ENCODE data around the gene SLC22A31. TPM values are rescaled to one million over a fixed set of nuclear protein-coding genes. Genes with fewer than 3 reads are reported as not detected.

SLC22A31 gene
- total and polyA plus RNA-seq, 2 donors (not counting 3 experiments of a cell fraction or from before 2014, with no cell fraction given), result 1.0 TPM; not detected in 1

DNA sequence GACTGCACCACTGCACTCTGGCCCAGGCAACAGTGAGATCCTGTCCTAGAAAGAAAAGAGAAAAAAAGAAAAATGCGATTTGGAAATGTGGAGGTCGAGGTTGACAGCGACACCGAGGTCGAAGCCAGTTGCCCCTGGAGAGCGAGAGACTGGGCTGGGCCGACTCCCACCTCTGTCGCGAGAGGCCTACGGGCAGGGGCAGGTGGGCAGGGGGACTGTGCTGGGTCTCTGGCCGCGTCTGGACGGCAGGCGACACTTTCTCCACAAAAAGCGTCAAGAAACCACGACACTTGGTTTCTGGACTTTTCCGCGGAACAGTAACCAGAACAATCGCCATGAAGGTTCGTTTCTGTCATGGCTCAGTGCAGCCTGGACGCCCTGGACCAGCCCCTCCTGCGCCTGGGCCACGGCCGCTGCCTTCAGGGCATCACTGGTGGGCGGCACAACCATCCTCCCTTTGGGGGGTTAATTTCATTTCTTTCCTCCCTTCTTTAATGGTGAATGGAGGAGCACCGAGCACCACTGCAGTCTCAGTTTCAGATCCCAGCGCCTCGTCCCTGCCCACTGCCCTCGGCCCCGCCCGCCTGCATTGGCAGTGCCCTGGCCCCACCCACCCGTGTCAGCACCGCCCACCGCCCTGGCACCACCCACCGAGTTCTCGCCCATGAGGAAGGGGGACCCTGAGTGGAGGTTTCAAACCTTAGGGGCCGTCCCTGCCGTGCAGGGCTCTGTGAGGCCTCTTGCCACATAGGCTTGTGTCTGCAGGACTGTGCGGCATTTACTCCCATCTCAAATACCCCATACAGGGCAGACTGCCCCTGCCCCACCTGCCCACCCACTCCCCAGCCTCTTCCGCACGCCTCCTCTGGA lies 47.3 kb downstream of the SLC22A31 start:
- TF ChIP-seq MYC (IDR thresholded peaks at IDR 0.05; ENCODE audit: low read depth, low read length) (no peak), JUN (IDR thresholded peaks at IDR 0.05; ENCODE audit: borderline replicate concordance, insufficient read depth, insufficient read length, low read depth) (no peak), EZH2 (IDR thresholded peaks at IDR 0.05; ENCODE audit: borderline replicate concordance, low read depth, low read length, severe bottlenecking) (no peak)
- TF ChIP-seq, protein P1, sequence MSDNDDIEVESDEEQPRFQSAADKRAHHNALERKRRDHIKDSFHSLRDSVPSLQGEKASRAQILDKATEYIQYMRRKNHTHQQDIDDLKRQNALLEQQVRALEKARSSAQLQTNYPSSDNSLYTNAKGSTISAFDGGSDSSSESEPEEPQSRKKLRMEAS (IDR thresholded peaks at IDR 0.05; ENCODE audit: insufficient read depth, insufficient read length), result no peak
- TF ChIP-seq, protein P2, sequence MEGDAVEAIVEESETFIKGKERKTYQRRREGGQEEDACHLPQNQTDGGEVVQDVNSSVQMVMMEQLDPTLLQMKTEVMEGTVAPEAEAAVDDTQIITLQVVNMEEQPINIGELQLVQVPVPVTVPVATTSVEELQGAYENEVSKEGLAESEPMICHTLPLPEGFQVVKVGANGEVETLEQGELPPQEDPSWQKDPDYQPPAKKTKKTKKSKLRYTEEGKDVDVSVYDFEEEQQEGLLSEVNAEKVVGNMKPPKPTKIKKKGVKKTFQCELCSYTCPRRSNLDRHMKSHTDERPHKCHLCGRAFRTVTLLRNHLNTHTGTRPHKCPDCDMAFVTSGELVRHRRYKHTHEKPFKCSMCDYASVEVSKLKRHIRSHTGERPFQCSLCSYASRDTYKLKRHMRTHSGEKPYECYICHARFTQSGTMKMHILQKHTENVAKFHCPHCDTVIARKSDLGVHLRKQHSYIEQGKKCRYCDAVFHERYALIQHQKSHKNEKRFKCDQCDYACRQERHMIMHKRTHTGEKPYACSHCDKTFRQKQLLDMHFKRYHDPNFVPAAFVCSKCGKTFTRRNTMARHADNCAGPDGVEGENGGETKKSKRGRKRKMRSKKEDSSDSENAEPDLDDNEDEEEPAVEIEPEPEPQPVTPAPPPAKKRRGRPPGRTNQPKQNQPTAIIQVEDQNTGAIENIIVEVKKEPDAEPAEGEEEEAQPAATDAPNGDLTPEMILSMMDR (IDR thresholded peaks at IDR 0.05; ENCODE audit: extremely low read depth in 1 of 2, insufficient read depth in 1 of 2, low read depth in 1 of 2, low read length in 2 of 2), result no peak
- Histone ChIP-seq H2AFZ (ENCODE audit: low read depth, low read length) (no peak overlapping the region), H3K9me3 (replicated peaks; ENCODE audit: control insufficient read depth, insufficient read depth, low read length) (no peaks in the 10 kb centered on the region), H3K79me2 (ENCODE audit: control insufficient read depth, insufficient read depth, low read length) (no peaks in the 10 kb centered on the region), H3K27me3 (ENCODE audit: control insufficient read depth in 2 of 2, insufficient read depth in 2 of 2, low read length in 2 of 2) (no peaks in the 10 kb centered on the region), H3K4me1 (ENCODE audit: control insufficient read depth, extremely low read depth, insufficient read depth, low read length) (no peaks in the 10 kb centered on the region), H3K36me3 (ENCODE audit: control insufficient read depth in 2 of 2, extremely low read depth in 1 of 2, insufficient read depth in 2 of 2, low read length in 2 of 2) (peaks cover 0 to 2% of the 10 kb centered on the region in 2 experiments), H3K4me3 (replicated peaks in 1 of 3; ENCODE audit: insufficient read depth in 1 of 3, low read depth in 1 of 3, low read length in 3 of 3) (no peak overlapping the region), H3K9me1 (replicated peaks; ENCODE audit: control insufficient read depth, extremely low read depth, insufficient read depth, low read length) (no peaks in the 10 kb centered on the region), H3K9ac (replicated peaks; ENCODE audit: extremely low read depth, insufficient read depth, low read length) (no peak overlapping the region), H4K20me1 (replicated peaks; ENCODE audit: control insufficient read depth, extremely low read depth, insufficient read depth, low read length) (no peaks in the 10 kb centered on the region), H3K4me2 (ENCODE audit: insufficient read depth, low read length) (no peak overlapping the region), H3K27ac (ENCODE audit: insufficient read depth, low read depth, low read length) (no peak overlapping the region)
- ChIA-PET CTCF (no interaction called here), POLR2A (no interaction called here)
- dilution Hi-C loops (cut with MboI; ENCODE audit: extremely low pct_ligation_motif_present, low sequenced_read_pairs), result no loop called here
- FAIRE-seq, result no peak
- no TSS peak for BruUV-seq (replicated peaks)
- intact Hi-C loops (cut with micrococcal nuclease), result no loop called here
- no peak for DNase-seq (ENCODE audit: low read depth, low spot score)

Measured in endothelial cell of umbilical vein (primary cell).